Sigmoid colon (tissue), 7 donors: ENCODE data around the gene CNOT4. TPM values are rescaled to one million over a fixed set of nuclear protein-coding genes. Genes with fewer than 3 reads are reported as not detected.

Experiments used
- DNase-seq: peaks from one replicate; pipeline ENCODE4 v3.0.0-alpha.2; 2019
- H3K27ac ChIP-seq, 4 donors: fragments of 200-600 bp; sonication (generic); one replicate each; pipeline ENCODE4 v1.5.1; 2016 to 2019; ENCODE audit warnings: mild to moderate bottlenecking in 1 of 4
- H3K27me3 ChIP-seq, 3 donors: fragments of 200-600 bp; sonication (generic); one replicate each; pipeline ENCODE4 v1.5.1; 2019; ENCODE audit warnings: mild to moderate bottlenecking in 1 of 3
- H3K36me3 ChIP-seq, 4 donors: fragments of 200-600 bp; sonication (generic); one replicate each; pipeline ENCODE4 v1.5.1; 2016 to 2019
- H3K4me1 ChIP-seq, 4 donors: fragments of 200-600 bp; sonication (generic); one replicate each; pipeline ENCODE4 v1.5.1; 2017 to 2019
- H3K4me3 ChIP-seq, 4 donors: fragments of 200-600 bp; sonication (generic); one replicate each; pipeline ENCODE4 v1.5.1; 2017 to 2019; ENCODE audit warnings: mild to moderate bottlenecking in 2 of 4, moderate library complexity in 1 of 4
- H3K9me3 ChIP-seq, 4 donors: fragments of 200-600 bp in 3 of 4; sonication (generic) in 3 of 4; one replicate each; pipeline versions ENCODE4 v1.5.1 to v1.6.1; 2013 to 2019
- CTCF ChIP-seq, 4 experiments: fragments of 450-650 bp in 3 of 4; fragments of 200-600 bp in 1 of 4; IDR thresholded peaks; one replicate each; pipeline ENCODE4 v1.5.1; 2016 to 2019; ENCODE audit warnings: antibody characterized with exemption in 4 of 4, mild to moderate bottlenecking in 3 of 4, moderate library complexity in 2 of 4
- EP300 ChIP-seq, 4 donors: sonication (generic); formaldehyde crosslinking; IDR thresholded peaks; one replicate each; pipeline ENCODE4 v1.6.1; 2017; ENCODE audit warnings: antibody characterized with exemption in 4 of 4
- POLR2A ChIP-seq, 2 donors: fragments of 450-650 bp; IDR thresholded peaks; one replicate each; pipeline ENCODE4 v1.6.1; 2016; ENCODE audit warnings: antibody characterized with exemption in 2 of 2, mild to moderate bottlenecking in 2 of 2, moderate library complexity in 2 of 2
- POLR2AphosphoS5 ChIP-seq, 4 donors: sonication (generic); formaldehyde crosslinking; IDR thresholded peaks; one replicate each; pipeline ENCODE4 v1.6.1; 2017; ENCODE audit warnings: antibody characterized with exemption in 4 of 4
- WGBS, 2 donors: extraction: QIAGEN DNeasy Blood & Tissue Kit; methylation state at CpG; one replicate each; pipeline ENCODE4 v1.1.7; 2013; 5-methylcytosine and 5-hydroxymethylcytosine counted together
- intact Hi-C: fragments of 100-400 bp; cut with DNase I; formaldehyde crosslinking; loops from one replicate; pipeline ENCODE4 v1.15.1; 2023
- polyA plus RNA-seq, 3 donors: library from polyadenylated mRNA; stranded (reverse); fragments of 200-250 nt; gene quantifications; one replicate each; pipeline ENCODE4 v1.2.3, GENCODE V29; 2013
- total RNA-seq, 4 donors: library from RNA; depleted of rRNA; stranded (reverse); fragments of >200 nt; gene quantifications; one replicate each; pipeline ENCODE4 v1.1.0, GENCODE V29; 2016
- donor health status: healthy with polysubstance abuse.
- donor health status: Bipolar disorder and iron deficiency.
- donor health status: healthy.

CNOT4 gene
- total and polyA plus RNA-seq, 7 donors, result 4.2 to 31.6 (median 23.5) TPM

- intact Hi-C loops, result no loop called here
- TF ChIP-seq CTCF (IDR thresholded peaks at IDR 0.05) (no peak), POLR2AphosphoS5 (IDR thresholded peaks at IDR 0.05) (no peak), POLR2A (IDR thresholded peaks at IDR 0.05) (no peak), EP300 (IDR thresholded peaks at IDR 0.05) (no peak)
- no peak overlapping the region for H3K4me3 ChIP-seq
- H3K36me3 ChIP-seq, result no peaks in the 10 kb centered on the region
- no peak overlapping the region for H3K27ac ChIP-seq
- no peak for DNase-seq
- no peaks in the 10 kb centered on the region for H3K4me1 ChIP-seq
- WGBS, 2 donors, result 96 to 97% methylated on average over 6 of the region's 6 CpGs
- no peaks in the 10 kb centered on the region for H3K9me3 ChIP-seq
- no peaks in the 10 kb centered on the region for H3K27me3 ChIP-seq
These were observed 31.1 kb upstream of the CNOT4 start for GRCh38 chr7:135541029-135541428.

- Histone ChIP-seq H3K36me3 (no peaks in the 10 kb centered on the region), H3K27me3 (no peaks in the 10 kb centered on the region), H3K4me3 (no peak overlapping the region), H3K27ac (no peak overlapping the region), H3K4me1 (no peaks in the 10 kb centered on the region), H3K9me3 (no peaks in the 10 kb centered on the region)
- no peak for TF ChIP-seq CTCF (IDR thresholded peaks at IDR 0.05)
- no peak for TF ChIP-seq POLR2A (IDR thresholded peaks at IDR 0.05)
- TF ChIP-seq POLR2AphosphoS5 (IDR thresholded peaks at IDR 0.05), result no peak
- TF ChIP-seq EP300 (IDR thresholded peaks at IDR 0.05), result no peak
- intact Hi-C loops, result no loop called here
- 89 to 94% methylated on average over 2 of the region's 2 CpGs for WGBS, 2 donors
- no peak for DNase-seq
These were observed 29.7 kb upstream of the CNOT4 start for GRCh38 chr7:135539629-135540028.

- DNase-seq, result no peak
- Histone ChIP-seq H3K4me1 (no peaks in the 10 kb centered on the region), H3K9me3 (no peaks in the 10 kb centered on the region), H3K27ac (no peak overlapping the region), H3K4me3 (no peak overlapping the region), H3K27me3 (no peaks in the 10 kb centered on the region), H3K36me3 (no peaks in the 10 kb centered on the region)
- 67 to 78% methylated on average over 3 of the region's 3 CpGs for WGBS, 2 donors
- TF ChIP-seq POLR2AphosphoS5 (IDR thresholded peaks at IDR 0.05), result no peak
- TF ChIP-seq EP300 (IDR thresholded peaks at IDR 0.05), result no peak
- TF ChIP-seq CTCF (IDR thresholded peaks at IDR 0.05), result no peak
- TF ChIP-seq POLR2A (IDR thresholded peaks at IDR 0.05), result no peak
- intact Hi-C loops, result no loop called here
These were observed 28.5 kb upstream of the CNOT4 start for GRCh38 chr7:135538376-135538775.

GRCh38 chr7:135537905-135538304, 28.0 kb upstream of the CNOT4 start:
- no peaks in the 10 kb centered on the region for H3K9me3 ChIP-seq

More at GRCh38 chr7:135537905-135538304, 28.0 kb upstream of the CNOT4 start:
- H3K27ac ChIP-seq, result no peak overlapping the region
- no peak for TF ChIP-seq CTCF (IDR thresholded peaks at IDR 0.05)
- TF ChIP-seq EP300 (IDR thresholded peaks at IDR 0.05), result no peak
- no peak for TF ChIP-seq POLR2AphosphoS5 (IDR thresholded peaks at IDR 0.05)
- no peak for TF ChIP-seq POLR2A (IDR thresholded peaks at IDR 0.05)
- intact Hi-C loops, result no loop called here
- no peaks in the 10 kb centered on the region for H3K4me1 ChIP-seq
- no peak overlapping the region for H3K4me3 ChIP-seq
- no peaks in the 10 kb centered on the region for H3K36me3 ChIP-seq
- DNase-seq, result no peak
- H3K27me3 ChIP-seq, result no peaks in the 10 kb centered on the region
